ENCODE measurements around the gene KBTBD4.
"Not testable (repeated sequence)": the region's sequence is repeated elsewhere in the genome, so short reads cannot be mapped to it uniquely, and the experiment has no call there.

The KBTBD4 gene

DNA sequence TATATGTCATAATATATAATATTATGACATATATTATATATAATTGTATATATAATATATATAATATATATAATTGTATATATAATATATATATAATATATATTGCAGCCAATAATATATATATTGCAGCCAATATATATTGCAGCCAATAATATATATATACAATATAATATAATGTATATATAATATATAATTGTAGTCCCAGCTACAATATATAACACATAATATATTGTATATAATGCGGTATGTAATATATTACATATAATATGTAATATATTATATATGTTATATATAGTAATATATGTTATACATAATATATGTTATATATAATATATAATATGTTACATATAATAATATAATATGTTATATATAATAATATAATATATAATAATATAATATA lies 20.1 kb downstream of the KBTBD4 start:
- no peak for DNase-seq

DNA sequence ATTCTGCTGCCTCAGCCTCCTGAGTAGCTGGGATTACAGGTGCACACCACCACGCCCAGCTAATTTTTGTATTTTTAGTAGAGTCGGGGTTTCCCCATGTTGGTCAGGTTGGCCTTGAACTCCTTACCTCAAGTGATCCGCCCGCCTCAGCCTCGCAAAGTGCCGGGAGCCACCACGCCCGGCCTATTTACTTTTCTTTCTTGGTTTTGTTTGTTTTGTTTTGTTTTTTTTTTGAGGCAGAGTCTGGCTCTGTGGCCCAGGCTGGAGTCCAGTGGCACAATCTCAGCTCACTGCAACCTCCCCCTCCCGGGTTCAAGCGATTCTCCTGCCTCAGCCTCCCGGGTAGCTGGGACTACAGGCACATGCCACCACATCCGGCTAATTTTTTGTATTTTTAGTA lies 21.8 kb downstream of the KBTBD4 start:
- DNase-seq: not testable (repeated sequence)

DNA sequence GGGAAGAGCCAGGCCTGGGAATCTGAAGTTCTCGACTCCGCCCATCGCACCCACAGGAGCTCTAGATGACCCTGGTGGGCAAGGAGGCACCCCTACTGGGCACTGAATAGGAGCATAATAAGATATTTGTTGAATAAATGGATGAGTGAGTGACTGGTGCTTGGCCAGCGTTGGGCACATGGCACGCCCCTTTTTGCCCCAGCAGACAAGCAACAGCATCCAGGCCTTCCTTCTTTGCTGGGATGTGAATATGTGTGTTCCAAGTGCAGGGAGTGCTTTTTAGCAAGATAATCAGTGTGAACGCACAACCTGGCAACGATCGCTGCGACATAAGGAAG lies 25.4 kb downstream of the KBTBD4 start:
- no peak for DNase-seq

- peak; percentile 94 to 98 (median 97) for DNase-seq
Observed at GRCh38 chr11:47552566-47553405, 26.0 kb downstream of the KBTBD4 start, which contains the start of gene CELF1. Gene CELF1 (minus strand): TSS chr11:47553132. CDS start chr11:47499523, 53,609 bp downstream.

- DNase-seq: peak in 2 of 3 donors; percentile 59
Observed at GRCh38 chr11:47552056-47552565, 26.7 kb downstream of the KBTBD4 start.

- peak; percentile 25 to 44 (median 44) for DNase-seq
Observed at GRCh38 chr11:47551086-47551485, 27.7 kb downstream of the KBTBD4 start.

DNA sequence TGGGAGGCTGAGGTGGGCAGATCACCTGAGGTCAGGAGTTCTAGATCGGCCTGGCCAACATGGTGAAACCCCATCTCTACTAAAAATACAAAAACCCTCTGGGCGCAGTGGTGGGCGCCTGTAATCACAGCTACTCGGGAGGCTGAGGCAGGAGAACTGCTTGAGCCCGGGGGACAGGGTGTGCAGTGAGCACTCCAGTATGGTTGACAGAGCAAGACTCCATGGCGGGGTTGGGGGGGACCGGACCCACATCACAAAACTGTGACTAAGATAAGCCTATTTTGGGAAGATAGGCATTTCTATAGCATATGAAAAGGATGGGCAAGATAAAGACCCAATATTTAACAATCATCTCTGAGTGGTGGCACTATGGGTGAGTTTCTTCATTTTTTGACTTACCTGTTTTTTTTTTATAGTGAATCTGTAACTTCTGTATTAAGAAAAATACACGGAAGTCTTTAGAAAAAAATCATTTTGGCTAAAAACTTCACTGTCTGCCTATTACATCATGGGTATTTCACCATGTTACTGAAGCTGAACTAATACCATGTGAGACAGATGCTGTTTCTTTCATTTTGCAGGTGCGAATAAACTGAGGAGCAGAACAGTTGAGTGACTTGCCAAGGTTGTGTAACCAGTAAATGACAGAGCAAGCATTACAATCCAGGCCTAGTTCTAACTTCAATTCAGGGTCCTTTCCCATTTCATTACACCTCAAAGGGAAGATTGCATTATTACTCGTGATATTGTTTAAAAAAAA lies 28.3 kb downstream of the KBTBD4 start:
- peak; percentile 35 to 70 (median 67) for DNase-seq

- DNase-seq: not testable (repeated sequence)
Observed at GRCh38 chr11:47546274-47546673, 32.5 kb downstream of the KBTBD4 start.

DNA sequence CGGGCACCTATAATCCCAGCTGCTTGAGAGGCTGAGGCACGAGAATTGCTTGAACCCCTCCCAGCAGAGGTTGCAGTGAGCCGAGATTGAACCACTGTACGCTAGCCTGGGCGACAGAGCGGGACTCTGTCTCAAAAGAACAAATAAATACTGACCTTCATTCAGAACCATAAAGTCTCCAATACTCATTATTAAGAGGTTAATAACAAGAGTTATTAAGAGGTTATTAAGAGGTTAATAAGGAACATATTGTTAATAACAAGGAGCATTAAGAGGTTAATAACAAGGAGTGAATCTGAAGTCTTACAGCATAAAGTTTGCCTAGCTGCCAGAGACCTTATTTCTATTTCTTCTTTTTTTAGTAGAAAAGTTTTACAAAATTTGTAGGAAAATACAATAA lies 33.5 kb downstream of the KBTBD4 start:
- no peak for DNase-seq

DNA sequence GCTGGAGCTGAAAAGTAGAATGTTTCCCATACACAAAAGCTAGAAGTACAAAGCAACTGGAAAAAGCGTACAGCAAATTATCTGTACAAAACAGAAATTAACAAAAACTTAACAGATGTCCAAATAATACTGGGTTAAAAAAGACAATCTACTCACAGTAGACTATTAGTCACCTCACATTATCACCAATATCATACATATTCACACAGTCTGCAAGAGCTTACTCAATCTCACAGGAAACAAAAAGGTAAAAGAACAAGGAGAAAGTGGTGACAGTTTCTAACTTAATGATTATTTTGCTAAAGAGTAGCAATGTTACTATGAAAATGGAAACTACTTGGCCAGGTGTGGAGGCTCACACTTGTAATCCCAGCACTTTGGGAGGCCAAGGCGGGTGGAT lies 37.7 kb downstream of the KBTBD4 start:
- no peak for DNase-seq

DNA sequence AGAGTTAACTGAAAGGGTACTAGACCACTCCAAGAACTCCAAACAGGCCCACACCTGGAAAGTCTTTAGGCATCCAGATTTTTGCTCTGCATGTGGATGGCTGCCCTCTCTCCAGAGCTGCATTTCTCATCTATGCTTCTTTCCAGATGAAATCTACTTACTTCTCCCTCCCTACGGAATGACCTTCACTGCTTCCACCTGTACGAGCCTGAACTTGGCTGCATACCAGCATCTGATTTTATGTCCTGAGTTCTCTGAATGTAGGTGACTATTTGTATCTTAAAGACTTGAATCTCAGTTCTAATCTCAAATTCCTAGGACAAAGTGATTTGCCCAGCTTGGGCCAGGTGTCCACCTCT lies 39.1 kb downstream of the KBTBD4 start:
- DNase-seq: no peak

GRCh38 chr11:47538741-47539565 lies 39.8 kb downstream of the KBTBD4 start:
- DNase-seq: no peak

DNA sequence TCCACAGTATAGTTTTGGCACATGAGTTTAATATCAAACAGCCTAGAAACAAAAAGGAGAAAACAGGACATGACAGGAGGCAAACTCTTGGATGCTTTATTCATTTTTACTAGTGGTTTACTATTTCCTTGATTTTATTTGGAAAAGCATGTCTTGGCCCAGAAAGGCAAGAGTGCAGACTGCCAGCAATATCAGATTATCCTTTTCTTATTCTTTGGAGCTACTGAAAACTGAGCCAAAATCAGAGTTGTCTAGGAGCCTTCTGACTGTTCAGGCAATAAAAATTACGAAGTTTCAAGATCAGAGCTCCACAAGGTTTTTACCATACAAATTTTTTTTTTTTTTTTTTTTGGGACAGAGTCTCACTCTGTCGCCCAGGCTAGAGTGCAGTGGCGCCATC lies 41.9 kb downstream of the KBTBD4 start:
- no peak for DNase-seq

- no peak for DNase-seq
Observed at GRCh38 chr11:47534704-47535251, 44.0 kb downstream of the KBTBD4 start.

DNA sequence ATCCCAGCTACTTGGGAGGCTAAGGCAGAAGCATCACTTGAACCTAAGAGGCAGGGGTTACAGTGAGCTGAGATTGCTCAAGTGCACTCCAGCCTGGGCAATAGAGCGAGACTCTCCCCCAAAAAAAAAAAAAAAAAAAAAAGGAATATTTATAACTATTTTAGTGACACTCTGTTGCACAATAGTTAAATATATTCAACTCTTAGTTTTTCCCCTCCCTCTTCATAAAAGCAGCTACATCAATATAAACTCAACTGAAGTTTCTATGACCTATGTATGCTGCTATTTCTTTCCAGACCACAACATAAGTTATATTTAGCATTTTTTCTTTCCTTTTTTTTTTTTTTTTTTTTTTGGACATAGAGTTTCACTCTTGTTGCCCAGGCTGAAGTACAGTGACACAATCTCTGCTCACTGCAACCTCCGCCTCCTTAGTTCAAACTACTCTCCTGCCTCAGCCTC lies 45.0 kb downstream of the KBTBD4 start:
- peak in 2 of 3 donors; percentile 37 to 58 for DNase-seq

DNA sequence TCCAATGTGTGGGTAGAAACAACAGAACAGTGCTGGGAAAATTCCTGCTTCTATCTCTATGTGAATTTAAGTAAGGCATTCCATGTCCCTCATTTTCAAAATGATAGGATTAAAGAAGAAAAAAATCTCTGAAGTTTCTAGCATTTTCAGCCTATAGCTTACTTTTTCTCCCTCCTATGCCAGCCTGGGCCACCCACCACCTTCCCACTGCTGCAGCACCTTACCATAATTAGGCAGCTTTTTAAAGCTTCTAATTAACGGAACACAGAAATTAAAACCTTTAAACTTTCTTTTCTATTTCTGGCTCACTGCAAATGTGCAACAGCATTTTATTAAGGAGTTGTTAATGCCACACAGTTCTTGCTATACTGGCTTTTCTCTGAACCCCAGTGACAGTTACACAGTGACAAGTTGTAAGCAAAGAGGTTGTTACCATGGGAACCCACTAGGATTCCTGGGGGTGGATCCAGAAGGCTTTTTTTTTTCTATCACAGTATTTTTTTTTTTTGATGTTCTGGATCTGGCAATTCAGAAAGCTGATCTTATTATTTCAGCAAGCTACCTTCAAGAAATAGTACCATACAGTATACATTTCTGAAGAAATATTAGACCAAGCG lies 46.1 kb downstream of the KBTBD4 start:
- peak in 1 of 3 donors; percentile 52 for DNase-seq

GRCh38 chr11:47531666-47532065 lies 47.1 kb downstream of the KBTBD4 start:
- no peak for DNase-seq

GRCh38 chr11:47530721-47531120 lies 48.0 kb downstream of the KBTBD4 start:
- not testable (repeated sequence) for DNase-seq

GRCh38 chr11:47529951-47530350 lies 48.8 kb downstream of the KBTBD4 start:
- DNase-seq: no peak

DNA sequence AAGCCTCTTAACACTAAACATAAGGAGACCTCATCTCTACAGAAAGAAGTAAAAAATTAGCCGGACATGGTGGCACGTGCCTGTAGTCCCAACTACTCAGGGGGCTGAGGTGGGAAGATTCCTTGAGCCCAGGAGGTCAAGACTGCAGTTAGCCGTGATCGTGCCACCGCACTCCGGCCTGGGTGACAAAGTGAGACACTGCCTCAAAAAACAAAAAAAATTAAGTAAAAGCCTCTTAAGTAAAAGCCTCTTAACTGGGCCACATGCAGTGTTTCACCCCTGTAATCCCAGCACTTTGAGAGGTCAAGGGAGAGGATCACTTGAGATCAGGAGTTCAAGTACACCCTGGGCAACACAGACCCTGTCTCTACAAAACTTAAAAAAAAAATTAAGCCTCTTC lies 51.6 kb downstream of the KBTBD4 start:
- DNase-seq: no peak

GRCh38 chr11:47526032-47526431 lies 52.7 kb downstream of the KBTBD4 start:
- DNase-seq: not testable (repeated sequence)

- DNase-seq: peak in 2 of 3 donors; percentile 43 to 44
Observed at GRCh38 chr11:47524291-47524874, 54.4 kb downstream of the KBTBD4 start.
